ENCODE results near the gene SERPINA12. TPM values are rescaled to one million over a fixed set of nuclear protein-coding genes. Genes with fewer than 3 reads are reported as not detected.
"Not testable (repeated sequence)": the region's sequence is repeated elsewhere in the genome, so short reads cannot be mapped to it uniquely, and the experiment has no call there.

SERPINA12 gene
- total and polyA plus RNA-seq, 5 donors from 2014 or later = not detected

DNA sequence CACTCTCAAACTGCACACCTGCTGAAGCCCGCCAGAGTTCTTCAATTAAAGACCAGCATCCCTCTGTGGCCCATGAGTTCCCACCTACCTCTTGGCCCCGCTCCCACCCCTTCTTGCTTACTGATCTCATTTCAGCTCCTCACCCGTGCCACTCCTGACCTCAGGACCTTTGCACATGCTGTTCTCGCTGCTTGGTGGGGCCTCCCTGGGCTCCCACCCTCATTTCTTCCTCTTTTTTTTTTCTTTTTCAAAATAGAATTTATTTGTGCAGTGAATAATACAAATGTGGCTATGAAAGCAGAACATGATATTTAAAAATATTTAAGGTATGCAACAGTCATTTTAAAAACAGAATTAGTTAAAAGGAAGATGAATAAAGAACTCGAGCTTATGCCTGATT, 24.8 kb downstream of the SERPINA12 start:
- H3K27me3 Mint-ChIP-seq = peaks cover 9% of the 10 kb centered on the region
- ATAC-seq (ENCODE audit: low read depth in 2 of 2) (no peak), DNase-seq (no peak)
- H3K4me3 ChIP-seq (ENCODE audit: low read depth, low read length) = no peak overlapping the region
- peaks cover 0 to under 1% of the 10 kb centered on the region in 2 experiments for H3K9me3 ChIP-seq (ENCODE audit: control insufficient read depth in 2 of 2, low read length in 2 of 2)
- peaks cover 0 to 3% (median 0%) of the 10 kb centered on the region in 7 donors for H3K9me3 Mint-ChIP-seq
- no peak overlapping the region for H3K4me3 Mint-ChIP-seq
- H3K36me3 ChIP-seq (ENCODE audit: control insufficient read depth, insufficient read depth, low read length) = no peaks in the 10 kb centered on the region
- H3K4me1 Mint-ChIP-seq = peaks cover 0 to 5% (median 2%) of the 10 kb centered on the region in 4 donors
- no peaks in the 10 kb centered on the region for H3K36me3 Mint-ChIP-seq
- H3K4me1 ChIP-seq (ENCODE audit: control insufficient read depth, insufficient read depth, low read length, poor library complexity, severe bottlenecking) = peaks cover 6% of the 10 kb centered on the region
- no peak overlapping the region for H3K27ac Mint-ChIP-seq
- H3K27me3 ChIP-seq (ENCODE audit: control insufficient read depth, insufficient read depth, low read length) = no peaks in the 10 kb centered on the region
- H3K27ac ChIP-seq (ENCODE audit: insufficient read depth, low read length, poor library complexity, severe bottlenecking) = no peak overlapping the region

DNA sequence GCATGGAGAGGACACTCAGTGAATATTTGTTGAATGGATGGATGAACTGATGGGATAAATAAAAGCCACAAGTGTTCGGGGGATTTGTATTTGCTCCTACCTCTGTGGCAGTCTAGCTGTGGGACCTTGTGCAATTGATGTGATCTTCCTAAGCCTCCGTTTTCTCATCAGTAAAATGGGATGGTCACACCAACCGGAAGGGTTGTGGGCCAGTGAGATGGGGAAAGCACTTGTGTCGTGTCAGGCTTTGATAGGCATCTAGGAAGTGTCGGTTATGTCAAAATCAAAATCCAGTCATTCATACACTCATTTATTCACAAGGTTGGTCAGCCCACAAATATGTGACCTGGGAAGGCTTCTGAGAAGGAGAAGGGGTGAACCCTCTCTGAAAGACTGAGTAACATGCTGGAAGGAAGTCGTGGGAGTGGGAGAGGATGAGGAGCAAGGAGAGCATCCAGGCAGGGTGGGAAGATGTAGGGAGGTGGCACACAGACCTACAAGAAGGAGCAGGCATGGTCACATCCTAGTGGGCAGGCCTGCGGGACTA, 25.5 kb downstream of the SERPINA12 start:
- Histone ChIP-seq H3K36me3 (ENCODE audit: control insufficient read depth, insufficient read depth, low read length) (no peaks in the 10 kb centered on the region), H3K27ac (ENCODE audit: insufficient read depth, low read length, poor library complexity, severe bottlenecking) (no peak overlapping the region), H3K9me3 (ENCODE audit: control insufficient read depth in 2 of 2, low read length in 2 of 2) (peaks cover 3 to 8% of the 10 kb centered on the region in 2 experiments), H3K4me3 (ENCODE audit: low read depth, low read length) (no peak overlapping the region), H3K27me3 (ENCODE audit: control insufficient read depth, insufficient read depth, low read length) (no peaks in the 10 kb centered on the region), H3K4me1 (ENCODE audit: control insufficient read depth, insufficient read depth, low read length, poor library complexity, severe bottlenecking) (peaks cover 6% of the 10 kb centered on the region)
- Mint-ChIP-seq H3K27ac (no peak overlapping the region), H3K36me3 (no peaks in the 10 kb centered on the region), H3K9me3 (peaks cover 0 to 6% (median 3%) of the 10 kb centered on the region in 7 donors), H3K4me1 (peaks cover 0 to 5% (median 2%) of the 10 kb centered on the region in 4 donors), H3K27me3 (peaks cover 5% of the 10 kb centered on the region), H3K4me3 (no peak overlapping the region)
- DNase-seq (no peak), ATAC-seq (ENCODE audit: low read depth in 2 of 2) (no peak)

DNA sequence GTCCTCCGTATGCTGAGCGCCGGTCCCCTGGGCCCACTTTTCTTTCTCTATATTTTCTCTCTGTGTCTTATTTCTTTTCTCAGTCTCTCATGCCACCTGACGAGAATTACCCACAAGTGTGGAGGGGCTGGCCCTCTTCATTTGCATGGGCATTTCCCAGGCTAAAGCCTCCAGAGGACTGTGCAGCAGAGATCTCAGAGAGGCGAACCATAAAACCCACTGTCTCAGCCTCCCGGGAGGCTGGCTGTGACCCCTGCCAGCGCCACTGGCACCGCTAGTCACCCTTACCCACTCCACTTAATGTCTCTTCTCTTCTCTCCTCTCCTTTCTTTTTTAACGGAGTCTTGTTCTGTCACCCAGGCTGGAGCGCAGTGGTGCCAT, 26.2 kb downstream of the SERPINA12 start:
- peaks cover 4% of the 10 kb centered on the region for H3K27me3 Mint-ChIP-seq
- Histone ChIP-seq H3K4me3 (ENCODE audit: low read depth, low read length) (no peak overlapping the region), H3K27ac (ENCODE audit: insufficient read depth, low read length, poor library complexity, severe bottlenecking) (no peak overlapping the region), H3K4me1 (ENCODE audit: control insufficient read depth, insufficient read depth, low read length, poor library complexity, severe bottlenecking) (peaks cover 6% of the 10 kb centered on the region), H3K9me3 (ENCODE audit: control insufficient read depth in 2 of 2, low read length in 2 of 2) (peaks cover 5 to 14% of the 10 kb centered on the region in 2 experiments), H3K36me3 (ENCODE audit: control insufficient read depth, insufficient read depth, low read length) (no peaks in the 10 kb centered on the region), H3K27me3 (ENCODE audit: control insufficient read depth, insufficient read depth, low read length) (no peaks in the 10 kb centered on the region)
- H3K27ac Mint-ChIP-seq = no peak overlapping the region
- DNase-seq = no peak
- ATAC-seq (ENCODE audit: low read depth in 2 of 2) = no peak
- no peaks in the 10 kb centered on the region for H3K36me3 Mint-ChIP-seq
- H3K4me1 Mint-ChIP-seq = peaks cover 0 to 5% (median 2%) of the 10 kb centered on the region in 4 donors
- peaks cover 0 to 11% (median 6%) of the 10 kb centered on the region in 7 donors for H3K9me3 Mint-ChIP-seq
- H3K4me3 Mint-ChIP-seq = no peak overlapping the region

DNA sequence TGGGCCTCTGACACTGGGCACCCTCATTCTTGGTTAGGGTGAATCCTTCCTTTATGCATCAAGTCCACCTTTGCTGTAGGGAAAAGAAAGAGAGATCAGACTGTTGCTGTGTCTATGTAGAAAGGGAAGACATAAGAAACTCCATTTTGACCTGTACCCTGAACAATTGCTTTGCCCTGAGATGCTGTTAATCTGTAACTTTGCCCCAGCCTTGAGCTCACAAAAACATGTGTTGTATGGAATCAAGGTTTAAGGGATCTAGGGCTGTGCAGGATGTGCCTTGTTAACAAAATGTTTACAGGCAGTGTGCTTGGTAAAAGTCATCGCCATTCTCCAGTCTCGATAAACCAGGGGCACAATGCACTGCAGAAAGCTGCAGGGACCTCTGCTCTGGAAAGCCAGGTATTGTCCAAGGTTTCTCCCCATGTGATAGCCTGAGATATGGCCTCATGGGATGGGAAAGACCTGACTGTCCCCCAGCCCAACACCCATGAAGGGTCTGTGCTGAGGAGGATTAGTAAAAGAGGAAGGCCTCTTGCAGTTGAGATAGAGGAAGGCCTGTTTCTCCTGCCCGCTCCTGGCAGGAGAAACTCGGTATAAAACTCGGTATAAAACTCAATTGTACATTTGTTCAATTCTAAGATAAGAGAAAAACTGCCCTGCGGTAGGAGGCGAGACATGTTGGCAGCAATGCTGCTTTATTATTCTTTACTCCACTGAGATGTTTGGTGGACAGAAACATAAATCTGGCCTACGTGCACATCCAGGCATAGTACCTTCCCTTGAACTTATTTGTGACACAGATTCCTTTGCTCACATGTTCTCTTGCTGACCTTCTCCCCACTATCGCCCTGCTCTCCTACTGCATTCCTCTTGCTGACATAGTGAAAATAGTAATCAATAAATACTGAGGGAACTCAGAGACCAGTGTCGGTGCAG, 26.9 kb downstream of the SERPINA12 start:
- H3K36me3 ChIP-seq (ENCODE audit: control insufficient read depth, insufficient read depth, low read length); H3K27ac Mint-ChIP-seq; H3K4me1 ChIP-seq (ENCODE audit: control insufficient read depth, insufficient read depth, low read length, poor library complexity, severe bottlenecking); H3K4me1 Mint-ChIP-seq; H3K27me3 ChIP-seq (ENCODE audit: control insufficient read depth, insufficient read depth, low read length); H3K4me3 ChIP-seq (ENCODE audit: low read depth, low read length); DNase-seq; H3K36me3 Mint-ChIP-seq; ATAC-seq (ENCODE audit: low read depth in 2 of 2); H3K4me3 Mint-ChIP-seq; H3K27ac ChIP-seq (ENCODE audit: insufficient read depth, low read length, poor library complexity, severe bottlenecking); H3K27me3 Mint-ChIP-seq: not testable (repeated sequence)
- peaks cover 5 to 14% of the 10 kb centered on the region in 2 experiments for H3K9me3 ChIP-seq (ENCODE audit: control insufficient read depth in 2 of 2, low read length in 2 of 2)
- peaks cover 0 to 15% (median 7%) of the 10 kb centered on the region in 7 donors for H3K9me3 Mint-ChIP-seq

DNA sequence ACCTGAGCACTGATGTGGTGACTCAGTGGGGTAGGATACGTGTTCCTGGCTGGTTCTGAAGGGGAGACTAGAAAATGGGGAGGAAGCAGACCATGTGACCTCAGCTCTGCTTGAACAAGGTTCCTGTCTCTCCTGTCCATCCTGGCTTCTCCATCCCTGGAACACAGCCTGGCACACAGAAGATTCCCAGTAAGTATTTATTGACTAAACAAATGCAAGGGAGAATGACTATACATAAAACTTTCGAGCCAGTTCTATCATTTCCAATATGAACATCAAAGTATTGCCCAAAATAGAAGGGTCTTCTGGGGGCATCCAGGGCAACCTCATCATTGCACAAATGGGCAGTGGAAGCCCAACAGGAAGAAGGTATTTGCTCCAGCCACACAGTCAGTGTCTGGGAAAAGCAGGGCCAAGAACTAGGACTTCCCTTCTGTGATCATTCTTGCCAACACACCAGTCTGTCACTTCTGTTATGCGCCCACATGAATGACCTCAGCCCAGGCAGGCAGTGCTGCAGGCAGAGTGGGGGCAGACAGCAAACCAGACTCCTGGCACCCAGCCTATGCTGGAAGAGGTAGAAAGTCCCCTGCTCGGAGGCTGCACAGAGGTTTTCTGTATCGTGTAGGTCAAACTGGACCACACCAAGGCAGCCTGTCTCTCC, 27.7 kb downstream of the SERPINA12 start:
- no peak overlapping the region for H3K27ac ChIP-seq (ENCODE audit: insufficient read depth, low read length, poor library complexity, severe bottlenecking)
- H3K27me3 ChIP-seq (ENCODE audit: control insufficient read depth, insufficient read depth, low read length) = no peaks in the 10 kb centered on the region
- no peak overlapping the region for H3K27ac Mint-ChIP-seq
- H3K9me3 ChIP-seq (ENCODE audit: control insufficient read depth in 2 of 2, low read length in 2 of 2) = peaks cover 5 to 14% of the 10 kb centered on the region in 2 experiments
- peaks cover 0 to 18% (median 9%) of the 10 kb centered on the region in 7 donors for H3K9me3 Mint-ChIP-seq
- H3K27me3 Mint-ChIP-seq = peaks cover 4% of the 10 kb centered on the region
- no peak overlapping the region for H3K4me3 Mint-ChIP-seq
- ATAC-seq (ENCODE audit: low read depth in 2 of 2) = no peak
- no peak overlapping the region for H3K4me3 ChIP-seq (ENCODE audit: low read depth, low read length)
- H3K4me1 Mint-ChIP-seq = peaks cover 0 to 5% (median 2%) of the 10 kb centered on the region in 4 donors
- no peaks in the 10 kb centered on the region for H3K36me3 ChIP-seq (ENCODE audit: control insufficient read depth, insufficient read depth, low read length)
- no peaks in the 10 kb centered on the region for H3K36me3 Mint-ChIP-seq
- H3K4me1 ChIP-seq (ENCODE audit: control insufficient read depth, insufficient read depth, low read length, poor library complexity, severe bottlenecking) = peaks cover 6% of the 10 kb centered on the region
- DNase-seq = no peak

DNA sequence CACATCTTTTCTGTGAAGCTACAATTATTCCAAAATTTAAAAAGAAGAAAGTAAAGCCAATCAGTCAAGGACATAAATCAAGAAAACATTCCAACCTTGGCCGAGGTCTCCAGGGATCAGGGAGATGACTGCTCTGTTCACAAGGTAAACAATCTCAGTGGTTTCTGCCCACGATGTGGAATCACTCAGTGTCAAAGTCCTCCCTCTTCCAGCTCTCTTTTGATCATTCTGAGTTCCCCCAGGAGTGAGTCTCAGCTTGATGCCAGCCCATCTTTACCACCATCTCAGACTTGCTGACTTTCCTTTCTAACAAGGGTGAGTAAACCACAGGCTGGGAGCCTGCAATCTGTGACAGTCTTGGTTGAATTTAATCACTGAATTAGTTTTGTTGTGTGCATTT, 28.5 kb downstream of the SERPINA12 start:
- H3K36me3 ChIP-seq (ENCODE audit: control insufficient read depth, insufficient read depth, low read length) = no peaks in the 10 kb centered on the region
- no peaks in the 10 kb centered on the region for H3K36me3 Mint-ChIP-seq
- H3K9me3 Mint-ChIP-seq = peaks cover 0 to 18% (median 9%) of the 10 kb centered on the region in 7 donors
- no peaks in the 10 kb centered on the region for H3K27me3 ChIP-seq (ENCODE audit: control insufficient read depth, insufficient read depth, low read length)
- H3K4me1 ChIP-seq (ENCODE audit: control insufficient read depth, insufficient read depth, low read length, poor library complexity, severe bottlenecking) = no peaks in the 10 kb centered on the region
- peaks cover 5 to 14% of the 10 kb centered on the region in 2 experiments for H3K9me3 ChIP-seq (ENCODE audit: control insufficient read depth in 2 of 2, low read length in 2 of 2)
- H3K27ac ChIP-seq (ENCODE audit: insufficient read depth, low read length, poor library complexity, severe bottlenecking) = no peak overlapping the region
- DNase-seq (no peak), ATAC-seq (ENCODE audit: low read depth in 2 of 2) (no peak)
- H3K4me3 ChIP-seq (ENCODE audit: low read depth, low read length) = no peak overlapping the region
- no peak overlapping the region for H3K4me3 Mint-ChIP-seq
- no peak overlapping the region for H3K27ac Mint-ChIP-seq
- H3K4me1 Mint-ChIP-seq = no peaks in the 10 kb centered on the region
- peaks cover 4% of the 10 kb centered on the region for H3K27me3 Mint-ChIP-seq

DNA sequence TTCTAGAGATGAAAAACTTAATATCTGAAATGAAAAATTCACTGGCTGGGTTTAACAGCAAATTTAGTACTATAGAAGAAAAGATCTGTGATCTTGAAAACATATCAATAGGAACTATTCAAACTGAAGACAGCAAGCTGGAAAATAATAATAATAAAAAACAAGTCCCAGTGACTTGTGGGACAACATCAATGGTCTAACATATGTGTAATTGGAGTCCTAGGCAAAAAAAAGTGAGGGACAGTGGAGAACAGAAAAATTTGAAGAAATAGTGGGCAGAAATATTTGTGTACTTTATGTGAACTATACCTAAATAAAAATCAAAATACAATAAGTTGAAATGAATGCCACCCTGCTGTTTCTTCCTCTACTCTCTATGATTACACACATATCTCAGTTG, 30.8 kb downstream of the SERPINA12 start:
- Mint-ChIP-seq H3K9me3 (peaks cover 0 to 18% (median 9%) of the 10 kb centered on the region in 7 donors), H3K4me3 (no peak overlapping the region), H3K4me1 (no peaks in the 10 kb centered on the region), H3K36me3 (no peaks in the 10 kb centered on the region), H3K27me3 (no peaks in the 10 kb centered on the region), H3K27ac (no peak overlapping the region)
- ATAC-seq (ENCODE audit: low read depth in 2 of 2) (no peak), DNase-seq (no peak)
- Histone ChIP-seq H3K4me3 (ENCODE audit: low read depth, low read length) (no peak overlapping the region), H3K9me3 (ENCODE audit: control insufficient read depth in 2 of 2, low read length in 2 of 2) (peaks cover 5 to 14% of the 10 kb centered on the region in 2 experiments), H3K4me1 (ENCODE audit: control insufficient read depth, insufficient read depth, low read length, poor library complexity, severe bottlenecking) (no peaks in the 10 kb centered on the region), H3K36me3 (ENCODE audit: control insufficient read depth, insufficient read depth, low read length) (no peaks in the 10 kb centered on the region), H3K27me3 (ENCODE audit: control insufficient read depth, insufficient read depth, low read length) (no peaks in the 10 kb centered on the region), H3K27ac (ENCODE audit: insufficient read depth, low read length, poor library complexity, severe bottlenecking) (no peak overlapping the region)
